ENCODE data around the gene CASKIN2. TPM values are rescaled to one million over a fixed set of nuclear protein-coding genes. Genes with fewer than 3 reads are reported as not detected.
A peak's percentile ranks its signal among the peaks of the same experiment; 100 is the strongest.
"Not testable (repeated sequence)": the region's sequence is repeated elsewhere in the genome, so short reads cannot be mapped to it uniquely, and the experiment has no call there.

CASKIN2 gene
- polyA plus RNA-seq, 2 of the 4 experiments (the other 2 are of a cell fraction) = 3.6 to 11.2 TPM

DNA sequence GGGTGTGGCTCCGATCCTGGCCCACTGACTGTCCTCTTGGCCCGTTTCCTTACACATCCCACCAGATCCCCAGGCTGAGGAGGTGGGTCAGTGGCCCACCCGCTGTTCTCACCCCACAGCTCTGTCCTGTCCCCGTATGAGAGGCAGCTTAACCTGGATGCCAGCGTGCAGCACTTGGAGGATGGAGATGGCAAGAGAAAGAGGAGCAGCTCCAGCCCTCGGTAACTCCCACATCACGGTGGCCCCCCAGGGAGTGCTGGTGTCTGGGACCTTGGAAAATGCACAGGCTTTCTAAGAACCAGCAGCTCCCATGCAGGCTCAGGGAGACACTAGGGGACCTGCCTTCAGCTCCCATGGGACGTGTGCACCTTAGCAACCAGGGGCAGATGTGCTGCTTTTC is 6.0 kb upstream of the CASKIN2 start:
- DNase-seq (ENCODE audit: low read depth in 1 of 2, low spot score in 1 of 2) (no peak), ATAC-seq (no peak), FAIRE-seq (no peak)
- 87% methylated on average over 8 of the region's 8 CpGs for WGBS (ENCODE audit: missing lambda C conversion rate)
- H3K27ac ChIP-seq = no peak overlapping the region
- peaks cover 20% of the 10 kb centered on the region for H3K4me1 ChIP-seq
- H3K4me3 ChIP-seq = no peak overlapping the region
- no peaks in the 10 kb centered on the region for H3K9me3 ChIP-seq
- TF ChIP-seq MAFK (IDR thresholded peaks at IDR 0.05; ENCODE audit: partially characterized antibody) (no peak), TP53 (CRISPR knock-in tag; IDR thresholded peaks at IDR 0.05) (no peak), RAD21 (conservative IDR thresholded peaks at IDR 0.05 in 1 of 2, IDR thresholded peaks at IDR 0.05 in 1 of 2) (no peak), NFE2L2 (conservative IDR thresholded peaks at IDR 0.05; ENCODE audit: low read length) (no peak), CHD4 (IDR thresholded peaks at IDR 0.05; ENCODE audit: borderline replicate concordance) (no peak), GATA3 (IDR thresholded peaks at IDR 0.05; ENCODE audit: borderline replicate concordance) (no peak), NR3C1 (IDR thresholded peaks at IDR 0.05) (no peak)
- TF ChIP-seq, protein P1, sequence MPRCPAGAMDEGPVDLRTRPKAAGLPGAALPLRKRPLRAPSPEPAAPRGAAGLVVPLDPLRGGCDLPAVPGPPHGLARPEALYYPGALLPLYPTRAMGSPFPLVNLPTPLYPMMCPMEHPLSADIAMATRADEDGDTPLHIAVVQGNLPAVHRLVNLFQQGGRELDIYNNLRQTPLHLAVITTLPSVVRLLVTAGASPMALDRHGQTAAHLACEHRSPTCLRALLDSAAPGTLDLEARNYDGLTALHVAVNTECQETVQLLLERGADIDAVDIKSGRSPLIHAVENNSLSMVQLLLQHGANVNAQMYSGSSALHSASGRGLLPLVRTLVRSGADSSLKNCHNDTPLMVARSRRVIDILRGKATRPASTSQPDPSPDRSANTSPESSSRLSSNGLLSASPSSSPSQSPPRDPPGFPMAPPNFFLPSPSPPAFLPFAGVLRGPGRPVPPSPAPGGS (IDR thresholded peaks at IDR 0.05) = no peak
- ChIA-PET POLR2A (interaction anchor here (0.7 kb wide), 1 partner anchor 19 kb away, joined by 5 read pairs; no protein-coding TSS in a partner anchor), CTCF (interaction anchor here (0.8 to 7.1 kb wide), 11 partner anchors 17 to 118 kb away, joined by 3 to 42 read pairs (median 3); partner anchors contain the start of gene SMIM5)
- no peak overlapping the region for H3K4me2 ChIP-seq

DNA sequence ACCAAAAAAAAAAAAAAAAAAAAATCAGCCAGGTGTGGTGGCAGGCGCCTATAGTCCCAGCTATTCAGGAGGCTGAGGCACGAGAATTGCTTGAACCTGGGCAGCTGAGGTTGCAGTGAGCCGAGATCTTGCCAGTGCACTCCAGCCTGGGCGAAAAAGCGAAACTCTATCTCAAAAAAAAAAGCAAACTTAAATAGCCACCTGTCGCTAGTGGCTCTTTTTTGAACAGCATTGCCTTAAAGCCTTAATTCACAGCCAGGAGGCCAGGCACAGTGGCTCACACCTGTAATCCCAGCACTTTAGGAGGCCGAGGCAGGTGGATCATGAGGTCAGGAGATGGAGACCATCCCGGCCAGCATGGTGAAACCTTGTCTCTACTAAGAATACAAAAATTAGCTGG is 5.1 kb upstream of the CASKIN2 start:
- ATAC-seq; H3K4me2 ChIP-seq; H3K27ac ChIP-seq; FAIRE-seq; DNase-seq (ENCODE audit: low read depth in 1 of 2, low spot score in 1 of 2); H3K4me3 ChIP-seq; H3K9me3 ChIP-seq: not testable (repeated sequence)
- H3K4me1 ChIP-seq = peaks cover 18% of the 10 kb centered on the region
- WGBS (ENCODE audit: missing lambda C conversion rate) = 92% methylated on average over 8 of the region's 8 CpGs
- ChIA-PET CTCF (interaction anchor here (0.6 to 7.1 kb wide), 6 partner anchors 16 to 250 kb away, joined by 3 to 42 read pairs (median 3); partner anchors contain the start of genes MIF4GD and SMIM5), POLR2A (interaction anchor here (0.7 kb wide), 1 partner anchor 20 kb away, joined by 5 read pairs; no protein-coding TSS in a partner anchor)

DNA sequence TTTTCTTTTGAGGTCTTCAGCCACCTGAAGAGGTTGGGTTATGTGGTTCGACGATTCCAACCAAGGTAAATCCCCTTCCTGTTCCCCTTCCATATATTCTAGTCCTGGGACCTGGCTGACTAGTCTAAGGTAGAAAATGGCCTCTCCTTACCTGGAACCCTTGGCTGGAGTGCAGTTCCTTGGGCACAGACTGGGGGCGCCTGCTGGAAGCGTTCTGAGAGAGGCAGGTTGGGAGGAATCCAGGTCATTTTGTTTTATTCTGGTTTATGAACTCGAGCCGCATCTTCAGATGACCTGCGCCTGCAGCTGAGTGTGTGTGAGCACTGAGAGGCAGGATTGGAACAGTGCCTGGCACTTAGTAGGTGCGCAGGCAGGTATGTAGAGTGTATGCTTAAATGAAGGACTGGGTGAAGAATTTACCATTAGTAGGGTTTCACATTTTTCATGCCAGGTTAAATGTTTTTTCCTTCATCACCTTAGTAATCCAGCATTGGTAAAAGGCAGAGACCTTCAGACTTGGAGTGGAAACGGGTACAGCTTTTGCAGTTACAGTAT is 3.7 kb upstream of the CASKIN2 start:
- TF ChIP-seq, protein P2, sequence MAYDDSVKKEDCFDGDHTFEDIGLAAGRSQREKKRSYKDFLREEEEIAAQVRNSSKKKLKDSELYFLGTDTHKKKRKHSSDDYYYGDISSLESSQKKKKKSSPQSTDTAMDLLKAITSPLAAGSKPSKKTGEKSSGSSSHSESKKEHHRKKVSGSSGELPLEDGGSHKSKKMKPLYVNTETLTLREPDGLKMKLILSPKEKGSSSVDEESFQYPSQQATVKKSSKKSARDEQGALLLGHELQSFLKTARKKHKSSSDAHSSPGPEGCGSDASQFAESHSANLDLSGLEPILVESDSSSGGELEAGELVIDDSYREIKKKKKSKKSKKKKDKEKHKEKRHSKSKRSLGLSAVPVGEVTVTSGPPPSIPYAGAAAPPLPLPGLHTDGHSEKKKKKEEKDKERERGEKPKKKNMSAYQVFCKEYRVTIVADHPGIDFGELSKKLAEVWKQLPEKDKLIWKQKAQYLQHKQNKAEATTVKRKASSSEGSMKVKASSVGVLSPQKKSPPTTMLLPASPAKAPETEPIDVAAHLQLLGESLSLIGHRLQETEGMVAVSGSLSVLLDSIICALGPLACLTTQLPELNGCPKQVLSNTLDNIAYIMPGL (CRISPR knock-in tag; IDR thresholded peaks at IDR 0.05; ENCODE audit: borderline replicate concordance) = no peak
- no peak for TF ChIP-seq GATA3 (IDR thresholded peaks at IDR 0.05; ENCODE audit: borderline replicate concordance)
- TF ChIP-seq, protein P3, sequence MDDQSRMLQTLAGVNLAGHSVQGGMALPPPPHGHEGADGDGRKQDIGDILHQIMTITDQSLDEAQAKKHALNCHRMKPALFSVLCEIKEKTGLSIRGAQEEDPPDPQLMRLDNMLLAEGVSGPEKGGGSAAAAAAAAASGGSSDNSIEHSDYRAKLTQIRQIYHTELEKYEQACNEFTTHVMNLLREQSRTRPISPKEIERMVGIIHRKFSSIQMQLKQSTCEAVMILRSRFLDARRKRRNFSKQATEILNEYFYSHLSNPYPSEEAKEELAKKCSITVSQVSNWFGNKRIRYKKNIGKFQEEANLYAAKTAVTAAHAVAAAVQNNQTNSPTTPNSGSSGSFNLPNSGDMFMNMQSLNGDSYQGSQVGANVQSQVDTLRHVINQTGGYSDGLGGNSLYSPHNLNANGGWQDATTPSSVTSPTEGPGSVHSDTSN (IDR thresholded peaks at IDR 0.05) = no peak
- H3K9me3 ChIP-seq = no peaks in the 10 kb centered on the region
- FAIRE-seq (no peak), ATAC-seq (no peak), DNase-seq (ENCODE audit: low read depth in 1 of 2, low spot score in 1 of 2) (no peak)
- peaks cover 18% of the 10 kb centered on the region for H3K4me1 ChIP-seq
- H3K4me3 ChIP-seq = no peak overlapping the region
- ChIA-PET POLR2A (no interaction called here), CTCF (interaction anchor here (1.0 to 7.1 kb wide), 9 partner anchors 14 to 228 kb away, joined by 3 to 42 read pairs (median 3); partner anchors contain the start of gene SMIM5)
- 96% methylated on average over 9 of the region's 9 CpGs for WGBS (ENCODE audit: missing lambda C conversion rate)
- H3K4me2 ChIP-seq = no peak overlapping the region
- no peak overlapping the region for H3K27ac ChIP-seq

DNA sequence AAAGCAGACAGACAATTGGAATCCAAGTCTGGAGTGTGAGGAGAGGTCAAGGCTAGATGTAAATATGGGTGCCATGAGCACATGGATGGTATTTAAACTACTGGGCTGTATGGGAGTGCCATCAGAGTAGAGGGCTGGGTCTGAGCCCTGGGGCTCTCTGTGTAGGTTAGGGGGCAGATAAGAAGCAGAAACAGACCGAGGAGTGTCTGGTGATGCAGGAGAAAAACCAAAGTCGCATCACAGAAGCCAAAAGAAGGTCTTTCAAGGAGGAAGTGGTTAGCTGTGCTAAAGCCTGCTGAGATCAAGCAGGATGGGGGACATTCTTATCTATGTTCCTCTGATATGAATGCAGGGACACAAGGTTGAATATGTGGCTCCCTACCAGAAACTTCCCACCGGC is 2.9 kb upstream of the CASKIN2 start:
- ATAC-seq (no peak), FAIRE-seq (no peak), DNase-seq (ENCODE audit: low read depth in 1 of 2, low spot score in 1 of 2) (no peak)
- peaks cover 22% of the 10 kb centered on the region for H3K4me1 ChIP-seq
- POLR2A ChIA-PET = no interaction called here
- H3K9me3 ChIP-seq = no peaks in the 10 kb centered on the region
- CTCF ChIA-PET = interaction anchor here (0.6 to 7.1 kb wide), 13 partner anchors 13 to 232 kb away, joined by 3 to 55 read pairs (median 3); partner anchors contain the start of gene SMIM5
- peak overlapping the region; percentile 98; the same call in 1 of the 3 replicates for H3K4me2 ChIP-seq
- whole genome bisulfite sequencing (ENCODE audit: missing lambda C conversion rate) = 93% methylated on average over 3 of the region's 3 CpGs
- no peak overlapping the region for H3K4me3 ChIP-seq
- H3K27ac ChIP-seq = no peak overlapping the region
- TF ChIP-seq PHF8 (IDR thresholded peaks at IDR 0.05; ENCODE audit: borderline replicate concordance, low read depth) = no peak
- no peak for TF ChIP-seq RCOR1 (IDR thresholded peaks at IDR 0.05; ENCODE audit: low read depth, low read length)
- no peak for TF ChIP-seq FOSL2 (IDR thresholded peaks at IDR 0.05)
- no peak for TF ChIP-seq FOSL2 (CRISPR knock-in tag; IDR thresholded peaks at IDR 0.05)
- TF ChIP-seq, protein P4, sequence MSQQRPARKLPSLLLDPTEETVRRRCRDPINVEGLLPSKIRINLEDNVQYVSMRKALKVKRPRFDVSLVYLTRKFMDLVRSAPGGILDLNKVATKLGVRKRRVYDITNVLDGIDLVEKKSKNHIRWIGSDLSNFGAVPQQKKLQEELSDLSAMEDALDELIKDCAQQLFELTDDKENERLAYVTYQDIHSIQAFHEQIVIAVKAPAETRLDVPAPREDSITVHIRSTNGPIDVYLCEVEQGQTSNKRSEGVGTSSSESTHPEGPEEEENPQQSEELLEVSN (IDR thresholded peaks at IDR 0.05; ENCODE audit: borderline replicate concordance, low read depth) = no peak
- no peak for TF ChIP-seq HDAC2 (IDR thresholded peaks at IDR 0.05)
- TF ChIP-seq SMC3 (IDR thresholded peaks at IDR 0.05) = no peak
- no peak for TF ChIP-seq NR3C1 (IDR thresholded peaks at IDR 0.05)
- no peak for TF ChIP-seq FOXS1 (CRISPR knock-in tag; IDR thresholded peaks at IDR 0.05)
- TF ChIP-seq RAD21 (conservative IDR thresholded peaks at IDR 0.05 in 1 of 2, IDR thresholded peaks at IDR 0.05 in 1 of 2) = no peak
- no peak for TF ChIP-seq POLR2AphosphoS2 (conservative IDR thresholded peaks at IDR 0.05; ENCODE audit: low read length)
- TF ChIP-seq, protein P3 (IDR thresholded peaks at IDR 0.05) = no peak
- no peak for TF ChIP-seq HOXB13 (CRISPR knock-in tag; IDR thresholded peaks at IDR 0.05; ENCODE audit: low read depth)
- TF ChIP-seq CHD4 (IDR thresholded peaks at IDR 0.05; ENCODE audit: borderline replicate concordance) = no peak
- no peak for TF ChIP-seq NPAS2 (CRISPR knock-in tag; IDR thresholded peaks at IDR 0.05; ENCODE audit: borderline replicate concordance)
- no peak for TF ChIP-seq FOSB (CRISPR knock-in tag; IDR thresholded peaks at IDR 0.05)
- TF ChIP-seq JUNB (IDR thresholded peaks at IDR 0.05) = no peak
- no peak for TF ChIP-seq HOXB5 (CRISPR knock-in tag; IDR thresholded peaks at IDR 0.05)

Data from A549 (cell line).